Raji (cell line): ENCODE measurements around the gene ZNRD2.

ENCODE experiments used
- POLR2A ChIP-seq: IDR thresholded peaks from 2 replicates; pipeline ENCODE4 v1.6.1; 2011; ENCODE audit warnings: low read depth, low read length, control low read depth; ENCODE audit not compliant: insufficient read depth

The ZNRD2 gene

DNA sequence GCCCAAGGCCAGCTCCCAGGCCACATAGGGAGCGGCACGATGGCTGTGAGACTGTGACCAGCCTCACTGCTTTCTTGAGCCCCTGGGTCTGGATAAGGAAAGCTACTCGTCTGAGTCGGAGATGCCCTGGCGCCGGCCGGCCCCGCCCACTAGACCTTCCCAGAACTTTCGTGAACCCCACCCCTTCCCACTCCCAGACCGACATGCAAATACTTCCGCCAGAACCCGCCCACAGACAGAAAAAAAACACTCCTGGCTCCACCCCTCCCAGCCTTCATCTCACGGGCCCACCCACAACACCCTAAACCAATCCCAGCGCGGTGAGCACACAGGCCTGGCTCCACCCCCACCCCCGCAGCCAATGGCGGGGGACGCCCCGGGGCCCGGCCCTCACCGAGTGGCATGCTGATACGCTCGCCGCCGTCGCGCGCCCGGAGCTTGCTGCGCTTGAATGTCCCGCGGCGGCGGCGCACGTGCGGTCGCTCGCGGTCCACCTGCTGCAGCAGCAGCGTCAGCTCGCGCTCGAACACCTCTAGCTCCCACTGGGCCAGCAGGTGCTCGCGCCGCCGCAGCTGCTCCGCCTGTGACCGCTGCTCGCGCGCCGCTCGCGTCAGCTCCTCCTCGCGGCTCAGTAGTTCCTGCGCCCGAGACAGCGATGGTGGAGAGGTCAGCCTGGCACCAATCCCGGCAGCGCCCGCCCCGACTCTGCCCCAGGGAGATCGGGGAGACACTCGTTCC lies 36.8 kb downstream of the ZNRD2 start:
- TF ChIP-seq POLR2A: no peak

DNA sequence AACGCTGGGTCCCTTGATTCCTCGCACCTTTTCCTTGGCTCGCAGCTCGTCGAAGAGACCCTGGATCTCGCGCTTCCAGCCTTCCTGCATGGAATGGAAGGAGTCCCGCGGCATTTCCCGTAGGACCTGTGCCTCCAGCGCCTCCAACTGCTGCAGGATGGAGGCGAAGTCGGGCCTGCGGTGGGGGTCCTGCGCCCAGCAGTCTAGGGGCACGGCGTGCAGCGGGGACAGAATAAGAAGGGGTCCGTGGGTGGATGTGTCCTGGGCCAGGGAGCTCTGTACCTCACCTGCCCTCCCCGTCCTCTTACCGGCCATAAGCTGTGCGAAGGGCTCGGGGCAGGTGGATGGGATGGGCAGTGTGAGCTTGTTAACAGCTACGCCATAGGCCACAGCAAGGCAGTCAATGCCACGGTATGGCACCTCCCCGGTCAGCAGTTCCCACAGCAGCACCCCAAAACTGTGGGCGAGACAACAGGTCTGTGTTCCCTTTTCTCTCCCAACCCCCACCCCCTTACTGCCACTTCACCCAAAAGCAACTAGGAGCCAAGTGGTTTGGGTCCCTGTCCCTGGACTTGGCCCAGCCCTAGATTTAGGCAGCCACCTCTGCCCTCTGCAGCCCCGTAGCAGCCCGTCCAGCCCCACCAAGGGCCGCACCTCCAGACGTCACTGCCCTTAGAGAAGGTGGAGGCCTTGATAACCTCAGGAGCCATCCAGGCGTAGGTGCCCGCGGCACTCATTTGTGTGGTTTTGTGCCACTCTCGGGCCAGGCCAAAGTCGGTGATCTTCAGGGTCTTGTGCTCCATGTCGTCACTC lies 37.5 kb downstream of the ZNRD2 start:
- no peak for TF ChIP-seq POLR2A

DNA sequence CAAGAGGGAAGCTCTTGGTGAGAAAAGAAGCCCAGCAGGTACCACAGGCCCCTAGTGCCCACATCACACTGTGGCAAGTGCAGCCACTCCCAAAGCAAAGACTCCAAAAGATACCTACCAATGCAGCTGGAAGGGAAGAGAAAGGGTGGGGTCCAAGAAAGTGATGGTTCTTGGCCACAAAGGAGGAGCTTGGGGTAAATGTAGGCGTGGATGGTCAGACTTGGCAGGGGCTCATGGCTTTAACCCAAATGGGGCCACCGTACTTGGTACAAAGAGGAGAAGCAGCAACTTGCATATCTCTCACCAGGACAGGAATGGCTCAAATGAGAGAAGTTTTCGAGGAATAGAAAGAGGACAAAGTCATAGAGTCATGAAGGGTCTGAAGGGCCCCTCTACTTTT lies 39.0 kb downstream of the ZNRD2 start:
- no peak for TF ChIP-seq POLR2A

DNA sequence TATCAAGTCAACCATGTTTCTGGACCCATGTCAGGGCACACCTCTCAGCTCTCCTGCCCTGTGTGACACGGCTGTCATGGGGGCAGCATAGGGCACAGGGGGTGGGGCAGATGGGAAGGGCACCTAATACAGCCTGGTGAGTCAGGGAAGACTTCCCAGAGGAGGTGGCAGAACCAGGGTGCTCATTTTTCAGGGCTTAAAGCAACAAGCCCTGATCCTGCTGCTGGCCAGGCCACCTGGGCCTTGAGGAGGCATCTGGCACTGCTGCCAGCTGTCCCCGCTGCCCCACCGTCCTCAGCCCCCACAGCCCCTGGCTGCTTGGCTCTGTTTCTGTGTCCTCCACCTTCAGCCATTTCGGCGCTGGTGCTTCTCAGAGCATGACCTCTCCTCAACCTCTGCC lies 39.4 kb downstream of the ZNRD2 start:
- no peak for TF ChIP-seq POLR2A

DNA sequence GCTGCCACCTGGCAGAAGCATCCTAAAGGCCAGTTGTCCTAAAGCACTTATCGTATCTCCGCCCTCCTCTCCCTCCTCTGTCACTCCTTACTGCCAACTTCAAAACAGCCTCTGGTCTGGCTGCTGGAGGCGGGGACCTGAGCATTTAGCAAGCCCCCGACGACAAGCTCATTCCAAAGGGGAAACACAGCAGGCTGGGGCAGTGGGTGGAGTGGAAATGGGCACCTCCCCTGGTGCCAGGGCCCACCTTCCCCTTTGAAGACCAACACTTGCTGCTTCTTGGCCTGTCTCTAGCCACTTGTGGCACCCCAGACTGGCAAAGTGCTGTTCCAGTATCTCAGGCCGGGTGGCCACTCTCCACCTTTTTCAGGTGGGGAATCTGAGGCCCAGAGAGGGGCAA lies 40.1 kb downstream of the ZNRD2 start:
- TF ChIP-seq POLR2A: no peak

DNA sequence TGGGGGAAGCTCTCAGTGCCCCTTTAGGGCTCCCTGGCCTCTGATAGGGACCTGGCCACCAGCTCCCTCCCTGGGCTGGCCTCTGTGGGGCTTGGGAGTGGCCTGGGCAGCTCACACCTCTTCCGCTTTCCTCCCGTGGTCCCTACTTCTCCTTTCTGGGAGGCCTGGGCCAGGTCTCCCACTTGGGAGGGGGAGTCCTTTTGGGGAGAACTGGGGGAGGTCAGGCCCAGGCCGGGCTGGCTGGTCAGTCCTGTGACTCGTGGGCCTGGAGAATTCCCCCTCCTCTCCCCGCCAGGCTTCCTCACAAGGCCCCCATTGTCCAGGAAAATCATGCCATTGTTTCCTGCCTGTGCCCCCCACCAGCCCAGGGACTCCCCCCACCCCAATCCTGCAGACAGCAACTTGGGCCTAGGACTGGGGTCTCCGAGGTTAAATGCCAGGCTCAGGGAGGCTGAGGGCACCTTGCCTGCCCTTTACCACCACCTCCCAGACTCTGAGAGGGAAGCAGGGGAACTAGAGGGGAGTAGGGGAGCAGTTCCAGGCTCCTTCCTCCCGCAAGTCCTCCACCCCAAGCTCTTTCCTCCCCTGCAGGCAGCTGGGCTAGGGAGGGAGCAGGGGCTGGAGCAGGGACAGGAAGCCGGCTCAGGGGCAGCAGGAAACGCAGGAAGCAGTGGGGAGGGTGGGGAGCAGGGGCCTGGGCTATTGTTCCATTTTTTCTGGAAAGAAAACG lies 40.9 kb downstream of the ZNRD2 start:
- TF ChIP-seq POLR2A: no peak

DNA sequence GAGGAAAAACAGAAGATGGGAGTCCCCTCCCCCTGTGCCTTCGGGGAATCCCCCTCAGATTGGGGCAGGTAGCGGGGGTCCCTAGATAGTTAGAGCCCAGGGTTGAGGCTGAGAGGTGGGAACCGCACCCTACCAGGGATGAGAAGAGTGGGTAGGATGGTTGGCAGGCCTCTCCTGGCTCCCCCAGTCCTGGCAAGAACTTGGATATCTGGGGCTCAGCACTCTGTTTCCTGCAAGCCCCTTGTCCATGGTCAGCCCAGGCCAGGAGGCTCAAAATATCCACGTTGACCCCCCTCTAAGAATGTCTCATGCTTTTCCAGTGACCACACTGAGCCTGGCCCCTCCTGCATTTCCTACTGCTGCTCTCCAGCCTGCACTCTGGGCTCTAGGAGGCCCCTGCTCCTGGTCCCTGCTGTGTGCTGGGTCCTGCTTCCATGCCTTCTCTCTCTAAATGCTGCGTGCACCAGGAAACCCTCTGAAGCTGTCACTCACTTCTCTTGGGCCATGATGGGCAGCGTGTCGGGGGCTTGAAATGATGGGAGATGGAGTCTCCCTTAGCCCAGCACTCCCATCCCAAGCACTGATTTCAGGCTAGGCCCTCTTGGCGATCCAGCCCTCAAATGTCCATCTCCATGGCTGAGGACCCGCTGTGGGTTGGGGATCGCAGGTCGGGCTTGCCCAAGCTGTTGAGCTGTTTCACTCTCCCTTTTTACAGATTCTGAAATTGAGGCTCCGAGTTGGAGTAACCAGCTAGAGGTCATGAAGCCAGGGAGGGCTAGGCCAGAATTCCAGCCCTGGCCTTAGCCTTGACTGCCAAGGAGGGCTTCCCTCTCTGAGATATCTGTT lies 41.7 kb downstream of the ZNRD2 start:
- no peak for TF ChIP-seq POLR2A

DNA sequence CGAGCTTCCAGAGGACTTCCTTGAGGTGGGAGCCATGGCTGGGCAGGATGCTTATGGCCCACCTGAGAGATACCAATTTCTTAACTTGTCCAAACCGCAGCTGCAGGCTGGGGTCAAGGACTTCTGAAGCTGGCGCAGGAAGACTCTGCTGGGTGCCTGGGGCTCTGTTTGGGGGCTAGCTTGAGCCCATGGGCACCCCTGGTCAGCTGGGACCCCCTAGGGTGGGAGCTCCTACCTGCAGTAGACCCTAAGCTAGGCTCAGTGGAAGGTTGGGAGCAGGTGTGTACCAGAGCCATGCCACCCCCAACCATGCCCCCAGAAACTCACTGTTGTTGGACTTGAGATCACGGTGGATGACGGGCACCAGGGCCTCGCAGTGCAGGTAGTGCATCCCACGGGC lies 42.4 kb downstream of the ZNRD2 start:
- no peak for TF ChIP-seq POLR2A

DNA sequence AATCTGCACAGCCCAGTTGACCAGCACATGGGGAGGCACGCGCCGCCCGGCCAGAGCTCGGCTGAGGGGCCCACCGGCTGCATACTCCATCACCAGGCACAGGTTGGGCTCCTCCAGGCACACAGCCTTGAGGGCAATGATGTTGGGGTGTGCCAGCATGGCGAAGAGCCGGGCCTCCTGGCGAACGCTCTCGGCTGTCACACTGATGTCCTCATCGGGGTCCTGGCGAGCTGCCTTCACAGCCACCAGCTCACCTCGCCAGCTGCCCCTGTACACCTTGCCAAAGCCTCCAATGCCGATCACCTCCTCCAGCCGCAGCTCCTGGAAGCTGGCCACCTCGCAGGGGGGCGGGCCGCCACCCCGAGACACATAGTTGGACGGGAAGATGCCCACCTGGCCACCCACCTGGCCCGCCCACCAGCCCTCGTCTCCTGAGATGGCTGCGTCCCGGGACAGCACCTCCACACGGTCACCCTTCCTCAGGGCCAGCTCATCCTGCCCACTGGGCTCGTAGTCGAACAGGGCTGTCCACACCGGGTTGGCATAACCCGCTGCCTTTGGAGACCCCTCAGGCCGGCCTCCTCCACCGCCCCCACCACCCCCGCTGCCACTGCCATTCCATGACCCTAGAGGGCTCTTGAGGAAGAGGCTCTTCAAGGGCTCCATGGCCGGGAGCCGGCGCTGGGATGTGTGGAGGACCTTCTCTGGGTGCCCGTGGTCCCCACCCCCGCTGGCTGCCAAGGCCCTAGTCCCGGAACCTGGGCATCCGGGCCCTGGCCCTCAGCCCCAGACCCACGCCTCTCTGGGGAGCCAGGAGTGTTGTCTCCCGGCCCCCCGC lies 43.0 kb downstream of the ZNRD2 start:
- TF ChIP-seq POLR2A: no peak

DNA sequence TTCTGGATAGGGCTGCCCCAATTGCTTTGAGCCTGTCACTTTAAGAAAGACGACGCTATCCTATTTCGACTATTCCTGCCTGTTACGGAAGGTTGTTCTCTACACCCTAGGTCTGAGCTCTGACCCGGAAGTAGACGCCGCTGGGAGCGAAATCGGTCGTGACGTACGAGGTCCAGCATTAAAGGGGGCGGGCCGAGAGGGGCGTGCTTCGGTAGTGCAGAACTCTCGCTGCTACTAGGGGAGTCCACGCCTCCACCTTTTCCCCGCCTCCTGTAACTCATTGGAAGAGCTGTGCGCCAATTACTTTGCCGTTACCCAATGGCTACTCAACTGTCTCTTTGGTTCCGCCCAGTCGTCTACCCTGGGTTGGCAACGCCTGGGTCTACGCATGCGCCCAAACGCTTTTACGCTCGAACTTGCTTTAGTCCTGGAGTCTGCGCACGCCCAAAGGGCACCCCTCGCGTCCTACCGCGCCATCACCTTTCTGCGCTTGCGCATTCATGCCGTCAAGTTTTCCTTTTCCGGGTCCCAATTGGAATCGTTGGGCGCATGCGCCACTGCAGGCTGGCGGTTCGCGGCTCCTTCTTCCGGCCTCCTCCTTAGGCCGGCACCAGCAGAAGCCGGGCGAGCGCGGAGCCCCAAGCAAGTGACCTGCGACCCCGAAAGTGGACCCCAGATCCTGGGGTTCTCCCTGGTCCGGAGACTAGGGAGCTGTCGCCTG lies 45.1 kb downstream of the ZNRD2 start, which contains the start of gene PCNX3:
TSS of gene PCNX3 (plus strand) at position 548 of the 721 bp plus-strand sequence. CDS start 536 bp downstream, outside the sequence.
- peak; percentile 63 for TF ChIP-seq POLR2A

DNA sequence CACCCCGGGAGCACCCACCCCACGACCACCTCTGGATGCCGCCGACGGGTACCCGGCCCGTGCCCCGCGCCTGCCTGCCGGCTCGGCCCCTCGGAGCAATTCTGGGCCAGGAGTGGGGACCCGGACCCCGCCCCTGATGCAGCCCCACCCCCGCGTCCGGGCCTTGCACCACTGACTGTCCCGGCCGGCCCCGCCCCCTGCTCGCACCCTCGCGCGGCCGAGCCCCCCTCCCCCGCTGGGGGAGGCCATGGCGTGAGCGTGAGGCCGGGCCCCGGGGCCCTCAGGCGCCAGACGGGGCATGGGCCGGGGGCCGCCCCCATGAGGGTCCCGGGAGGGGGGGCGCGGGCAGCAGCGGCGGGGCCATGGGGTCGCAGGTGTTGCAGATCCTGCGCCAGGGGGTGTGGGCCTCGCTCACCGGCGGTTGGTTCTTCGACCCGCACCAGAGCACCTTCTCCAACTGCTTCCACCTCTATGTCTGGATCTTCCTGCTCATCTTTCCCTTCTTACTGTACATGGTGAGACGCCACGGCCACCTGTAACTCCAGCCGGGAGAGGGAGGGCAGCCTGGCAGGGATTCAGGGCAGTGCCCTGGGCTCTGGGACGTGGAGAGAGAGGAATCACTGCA lies 45.8 kb downstream of the ZNRD2 start:
- TF ChIP-seq POLR2A: no peak

DNA sequence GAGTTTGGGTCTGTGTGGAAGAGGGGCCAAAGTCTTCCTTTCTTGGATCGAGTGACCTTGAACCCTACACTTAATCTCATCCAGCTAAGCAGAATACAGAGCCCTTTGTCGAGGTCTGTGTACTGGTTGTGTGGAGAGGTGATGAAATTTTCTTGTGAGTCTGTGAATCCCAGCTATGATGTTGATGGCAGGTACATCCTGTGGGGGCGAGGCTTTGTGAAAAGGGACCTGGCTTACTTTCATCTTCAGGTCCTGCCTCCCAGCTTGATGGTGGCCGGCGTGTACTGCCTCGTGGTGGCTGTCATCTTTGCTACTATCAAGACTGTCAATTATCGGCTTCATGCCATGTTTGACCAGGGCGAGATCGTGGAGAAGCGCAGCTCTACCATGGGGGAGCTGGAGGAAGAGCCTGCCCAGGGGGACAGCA lies 46.3 kb downstream of the ZNRD2 start:
- TF ChIP-seq POLR2A: no peak

DNA sequence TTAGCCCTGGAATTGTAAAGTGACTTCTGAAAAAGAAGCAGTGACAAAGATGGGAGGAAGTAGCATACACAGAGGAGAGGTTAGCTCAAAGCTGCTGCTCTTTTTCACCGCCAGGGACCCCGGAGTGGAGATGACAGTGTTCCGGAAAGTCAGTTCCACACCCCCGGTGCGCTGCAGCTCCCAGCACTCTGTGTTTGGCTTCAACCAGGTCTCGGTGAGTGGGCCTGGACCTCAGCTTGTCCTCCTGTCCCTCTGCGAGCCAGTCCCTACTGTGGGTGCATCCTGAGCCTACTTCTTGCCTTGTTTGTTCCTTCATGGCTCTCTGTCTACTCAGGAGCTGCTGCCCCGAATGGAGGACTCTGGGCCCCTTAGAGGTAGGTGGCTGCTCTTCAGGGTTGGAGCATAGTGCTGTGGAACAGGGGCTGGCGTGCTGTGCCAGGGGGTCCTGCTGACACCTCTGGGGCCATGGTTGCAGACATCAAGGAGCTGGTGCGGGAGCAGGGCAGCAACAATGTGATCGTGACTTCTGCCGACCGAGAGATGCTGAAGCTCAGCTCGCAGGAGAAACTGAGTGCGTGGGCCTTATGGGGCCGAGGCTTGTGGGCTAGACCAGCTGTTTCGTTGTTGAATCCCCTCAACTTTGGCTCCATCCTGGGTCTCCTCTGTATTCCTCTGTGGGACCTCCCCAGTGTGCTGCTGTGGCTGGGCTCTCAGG lies 47.0 kb downstream of the ZNRD2 start:
- no peak for TF ChIP-seq POLR2A
